Measurements from ENCODE around the gene ARAP1. TPM values are rescaled to one million over a fixed set of nuclear protein-coding genes. Genes with fewer than 3 reads are reported as not detected.

Gene ARAP1
- total and polyA plus RNA-seq, 2 donors (not counting 3 experiments of a cell fraction or from before 2014, with no cell fraction given) = 36.8 to 66.2 TPM

DNA sequence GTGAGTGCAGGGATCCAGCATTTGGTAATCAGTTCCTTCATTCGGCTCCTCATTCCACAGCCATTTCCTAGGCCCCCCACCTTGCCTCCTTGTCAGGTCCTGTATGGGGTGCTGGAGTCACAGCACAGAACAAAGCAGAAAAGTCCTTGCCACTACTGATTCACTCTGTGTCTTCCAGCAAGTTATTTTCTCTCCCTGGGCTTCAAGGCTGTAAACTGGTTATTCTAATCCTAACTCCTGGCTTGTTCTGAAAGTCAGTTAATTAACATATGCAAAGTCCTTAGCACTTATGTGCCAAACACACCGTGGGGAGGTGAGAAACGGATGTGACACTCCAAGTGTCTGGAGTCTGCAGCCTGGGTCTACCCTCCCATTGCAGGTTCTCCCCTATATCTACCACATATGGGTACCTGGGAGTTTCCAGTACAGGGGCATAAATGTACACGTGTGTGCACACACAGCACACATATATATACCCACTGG, 47.4 kb downstream of the ARAP1 start:
- Histone ChIP-seq H3K4me2 (ENCODE audit: insufficient read depth, low read length) (no peak overlapping the region), H3K4me1 (ENCODE audit: control insufficient read depth, extremely low read depth, insufficient read depth, low read length) (no peaks in the 10 kb centered on the region), H3K9me1 (replicated peaks; ENCODE audit: control insufficient read depth, extremely low read depth, insufficient read depth, low read length) (no peaks in the 10 kb centered on the region), H3K9ac (replicated peaks; ENCODE audit: extremely low read depth, insufficient read depth, low read length) (no peak overlapping the region), H3K27ac (ENCODE audit: insufficient read depth, low read depth, low read length) (no peak overlapping the region), H3K79me2 (ENCODE audit: control insufficient read depth, insufficient read depth, low read length) (no peaks in the 10 kb centered on the region), H3K4me3 (replicated peaks in 1 of 3; ENCODE audit: insufficient read depth in 1 of 3, low read depth in 1 of 3, low read length in 3 of 3) (no peak overlapping the region), H4K20me1 (replicated peaks; ENCODE audit: control insufficient read depth, extremely low read depth, insufficient read depth, low read length) (no peaks in the 10 kb centered on the region), H2AFZ (ENCODE audit: low read depth, low read length) (no peak overlapping the region), H3K27me3 (ENCODE audit: control insufficient read depth in 2 of 2, insufficient read depth in 2 of 2, low read length in 2 of 2) (no peaks in the 10 kb centered on the region), H3K9me3 (replicated peaks; ENCODE audit: control insufficient read depth, insufficient read depth, low read length) (no peaks in the 10 kb centered on the region), H3K36me3 (ENCODE audit: control insufficient read depth in 2 of 2, extremely low read depth in 1 of 2, insufficient read depth in 2 of 2, low read length in 2 of 2) (peaks cover 5 to 42% of the 10 kb centered on the region in 2 experiments)
- BruUV-seq (replicated peaks) = no TSS peak
- DNase-seq (ENCODE audit: low read depth, low spot score) (no peak), FAIRE-seq (no peak)
- CTCF ChIA-PET = interaction anchor here (2.3 kb wide), 1 partner anchor 20 kb away, joined by 8 read pairs; no protein-coding TSS in a partner anchor
- POLR2A ChIA-PET = no interaction called here
- dilution Hi-C loops (cut with MboI; ENCODE audit: extremely low pct_ligation_motif_present, low sequenced_read_pairs) (no loop called here), intact Hi-C loops (cut with micrococcal nuclease) (no loop called here)
- TF ChIP-seq, protein P1, sequence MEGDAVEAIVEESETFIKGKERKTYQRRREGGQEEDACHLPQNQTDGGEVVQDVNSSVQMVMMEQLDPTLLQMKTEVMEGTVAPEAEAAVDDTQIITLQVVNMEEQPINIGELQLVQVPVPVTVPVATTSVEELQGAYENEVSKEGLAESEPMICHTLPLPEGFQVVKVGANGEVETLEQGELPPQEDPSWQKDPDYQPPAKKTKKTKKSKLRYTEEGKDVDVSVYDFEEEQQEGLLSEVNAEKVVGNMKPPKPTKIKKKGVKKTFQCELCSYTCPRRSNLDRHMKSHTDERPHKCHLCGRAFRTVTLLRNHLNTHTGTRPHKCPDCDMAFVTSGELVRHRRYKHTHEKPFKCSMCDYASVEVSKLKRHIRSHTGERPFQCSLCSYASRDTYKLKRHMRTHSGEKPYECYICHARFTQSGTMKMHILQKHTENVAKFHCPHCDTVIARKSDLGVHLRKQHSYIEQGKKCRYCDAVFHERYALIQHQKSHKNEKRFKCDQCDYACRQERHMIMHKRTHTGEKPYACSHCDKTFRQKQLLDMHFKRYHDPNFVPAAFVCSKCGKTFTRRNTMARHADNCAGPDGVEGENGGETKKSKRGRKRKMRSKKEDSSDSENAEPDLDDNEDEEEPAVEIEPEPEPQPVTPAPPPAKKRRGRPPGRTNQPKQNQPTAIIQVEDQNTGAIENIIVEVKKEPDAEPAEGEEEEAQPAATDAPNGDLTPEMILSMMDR (IDR thresholded peaks at IDR 0.05; ENCODE audit: extremely low read depth in 1 of 2, insufficient read depth in 1 of 2, low read depth in 1 of 2, low read length in 2 of 2) = no peak
- TF ChIP-seq EZH2 (IDR thresholded peaks at IDR 0.05; ENCODE audit: borderline replicate concordance, low read depth, low read length, severe bottlenecking) (no peak), JUN (IDR thresholded peaks at IDR 0.05; ENCODE audit: borderline replicate concordance, insufficient read depth, insufficient read length, low read depth) (no peak), FOS (IDR thresholded peaks at IDR 0.05; ENCODE audit: borderline replicate concordance, insufficient read depth, low read length) (no peak), POLR2AphosphoS5 (IDR thresholded peaks at IDR 0.05; ENCODE audit: insufficient read depth, low read depth, low read length) (no peak), MYC (IDR thresholded peaks at IDR 0.05; ENCODE audit: low read depth, low read length) (no peak), POLR2A (IDR thresholded peaks at IDR 0.05; ENCODE audit: low read depth, low read length) (no peak), GATA2 (IDR thresholded peaks at IDR 0.05; ENCODE audit: insufficient read depth, insufficient read length, low read depth, low read length) (no peak)
- TF ChIP-seq, protein P2, sequence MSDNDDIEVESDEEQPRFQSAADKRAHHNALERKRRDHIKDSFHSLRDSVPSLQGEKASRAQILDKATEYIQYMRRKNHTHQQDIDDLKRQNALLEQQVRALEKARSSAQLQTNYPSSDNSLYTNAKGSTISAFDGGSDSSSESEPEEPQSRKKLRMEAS (IDR thresholded peaks at IDR 0.05; ENCODE audit: insufficient read depth, insufficient read length) = no peak
